SK-N-SH treated with all-trans-retinoic acid at 6 μM for 48 hours (cell line): ENCODE data around the gene PLPP2.

Experiments used
- ATAC-seq: fragments of 200-7000 bp; cut with Tn5 transposase; 3 replicates; pipeline ENCODE4 v1.9.1; 2020; ENCODE audit warnings: mild to moderate bottlenecking, moderate library complexity
- ARNTL ChIP-seq: fragments of 450-650 bp; formaldehyde crosslinking; IDR thresholded peaks from 2 replicates; pipeline ENCODE4 v1.5.0; 2020; ENCODE audit warnings: low read depth, mild to moderate bottlenecking, moderate library complexity, borderline replicate concordance
- BACH2 ChIP-seq: fragments of 250-450 bp; sonication (Bioruptor Pico); IDR thresholded peaks from 2 replicates; pipeline ENCODE4 v1.9.0; 2021; ENCODE audit warnings: mild to moderate bottlenecking, borderline replicate concordance
- CSDC2 ChIP-seq: fragments of 250-450 bp; sonication (Bioruptor Pico); IDR thresholded peaks from 2 replicates; pipeline ENCODE4 v1.5.0; 2020; ENCODE audit warnings: mild to moderate bottlenecking, moderate library complexity
- CSRNP3 ChIP-seq: fragments of 250-450 bp; sonication (Bioruptor Pico); IDR thresholded peaks from 2 replicates; pipeline ENCODE4 v1.5.1; 2021; ENCODE audit warnings: mild to moderate bottlenecking, moderate library complexity
- ESRRG ChIP-seq: fragments of 250-450 bp; sonication (Bioruptor Pico); IDR thresholded peaks from 2 replicates; pipeline ENCODE4 v1.6.1; 2021; ENCODE audit warnings: mild to moderate bottlenecking
- GLIS3 ChIP-seq: fragments of 250-450 bp; sonication (Bioruptor Pico); IDR thresholded peaks from 2 replicates; pipeline ENCODE4 v1.5.0; 2020; ENCODE audit warnings: mild to moderate bottlenecking, moderate library complexity
- ISL1 ChIP-seq: fragments of 250-450 bp; sonication (Bioruptor Pico); IDR thresholded peaks from 2 replicates; pipeline ENCODE4 v2.1.2; 2022; ENCODE audit warnings: mild to moderate bottlenecking, moderate library complexity
- OSR1 ChIP-seq: fragments of 250-450 bp; sonication (Bioruptor Pico); IDR thresholded peaks from 2 replicates; pipeline ENCODE4 v1.8.0; 2022; ENCODE audit warnings: moderate library complexity, mild to moderate bottlenecking, inconsistent platforms
- POU6F1 ChIP-seq: fragments of 250-450 bp; sonication (Bioruptor Pico); IDR thresholded peaks from 2 replicates; pipeline ENCODE4 v1.8.0; 2021; ENCODE audit warnings: low read depth, mild to moderate bottlenecking, moderate library complexity, borderline replicate concordance
- PPARA ChIP-seq: fragments of 250-450 bp; sonication (Bioruptor Pico); IDR thresholded peaks from 2 replicates; pipeline ENCODE4 v1.5.0; 2020; ENCODE audit warnings: mild to moderate bottlenecking, borderline replicate concordance
- RARB ChIP-seq: fragments of 250-450 bp; sonication (Bioruptor Pico); IDR thresholded peaks from 2 replicates; pipeline ENCODE4 v1.8.0; 2021; ENCODE audit warnings: mild to moderate bottlenecking, moderate library complexity
- SNAI2 ChIP-seq: fragments of 250-450 bp; sonication (Bioruptor Pico); IDR thresholded peaks from 2 replicates; pipeline ENCODE4 v1.5.0; 2020; ENCODE audit warnings: mild to moderate bottlenecking, moderate library complexity
- TCF4 ChIP-seq: fragments of 250-450 bp; sonication (Bioruptor Pico); IDR thresholded peaks from 2 replicates; pipeline ENCODE4 v1.8.0; 2021; ENCODE audit warnings: mild to moderate bottlenecking, moderate library complexity, borderline replicate concordance
- TOX ChIP-seq: fragments of 250-450 bp; sonication (Bioruptor Pico); IDR thresholded peaks from 2 replicates; pipeline ENCODE4 v1.8.0; 2021; ENCODE audit warnings: mild to moderate bottlenecking, moderate library complexity, borderline replicate concordance
- ZC3H10 ChIP-seq: fragments of 250-450 bp; sonication (Bioruptor Pico); IDR thresholded peaks from 2 replicates; pipeline ENCODE4 v1.5.1; 2021; ENCODE audit warnings: mild to moderate bottlenecking, moderate library complexity
- ZFP3 ChIP-seq: fragments of 250-450 bp; sonication (Bioruptor Pico); IDR thresholded peaks from 2 replicates; pipeline ENCODE4 v1.5.0; 2020; ENCODE audit warnings: mild to moderate bottlenecking, moderate library complexity
- ZFP30 ChIP-seq: fragments of 450-650 bp; formaldehyde crosslinking; IDR thresholded peaks from 2 replicates; pipeline ENCODE4 v1.5.0; 2022; ENCODE audit warnings: mild to moderate bottlenecking, moderate library complexity
- ZNF565 ChIP-seq: fragments of 450-650 bp; formaldehyde crosslinking; conservative IDR thresholded peaks from 2 replicates; pipeline ENCODE4 v1.5.0; 2020; ENCODE audit warnings: low read depth, mild to moderate bottlenecking, moderate library complexity
- ZNF70 ChIP-seq: fragments of 450-650 bp; formaldehyde crosslinking; IDR thresholded peaks from 2 replicates; pipeline ENCODE4 v1.5.0; 2020; ENCODE audit warnings: mild to moderate bottlenecking, moderate library complexity
- ZNF8 ChIP-seq: fragments of 450-650 bp; formaldehyde crosslinking; IDR thresholded peaks from 2 replicates; pipeline ENCODE4 v1.5.0; 2020; ENCODE audit warnings: mild to moderate bottlenecking, moderate library complexity
- TF ChIP-seq, protein P1 (sequence below): fragments of 250-450 bp; sonication (Bioruptor Pico); IDR thresholded peaks from 2 replicates; pipeline ENCODE4 v1.8.0; 2020; ENCODE audit warnings: mild to moderate bottlenecking, moderate library complexity, borderline replicate concordance
- TF ChIP-seq, protein P2 (sequence below): fragments of 250-450 bp; sonication (Bioruptor Pico); IDR thresholded peaks from 2 replicates; pipeline ENCODE4 v1.5.0; 2020; ENCODE audit warnings: mild to moderate bottlenecking, moderate library complexity
- TF ChIP-seq, protein P3 (sequence below): fragments of 250-450 bp; sonication (Bioruptor Pico); IDR thresholded peaks from 2 replicates; pipeline ENCODE4 v1.5.1; 2020; ENCODE audit warnings: low read depth, mild to moderate bottlenecking, moderate library complexity

PLPP2 gene

GRCh38 chr19:294341-294945, 3.2 kb upstream of the PLPP2 start:
- ATAC-seq = no peak
- TF ChIP-seq RARB (CRISPR knock-in tag) = no peak
- TF ChIP-seq ISL1 (CRISPR knock-in tag) = no peak
- TF ChIP-seq ZFP3 (CRISPR knock-in tag) = no peak
- no peak for TF ChIP-seq CSRNP3 (CRISPR knock-in tag)
- no peak for TF ChIP-seq TOX (CRISPR knock-in tag)
- no peak for TF ChIP-seq BACH2
- no peak for TF ChIP-seq ARNTL (CRISPR knock-in tag)
- no peak for TF ChIP-seq ZC3H10 (CRISPR knock-in tag)
- no peak for TF ChIP-seq POU6F1
- no peak for TF ChIP-seq GLIS3 (CRISPR knock-in tag)
- no peak for TF ChIP-seq ZNF70
- no peak for TF ChIP-seq OSR1 (CRISPR knock-in tag)
- TF ChIP-seq, protein P1, sequence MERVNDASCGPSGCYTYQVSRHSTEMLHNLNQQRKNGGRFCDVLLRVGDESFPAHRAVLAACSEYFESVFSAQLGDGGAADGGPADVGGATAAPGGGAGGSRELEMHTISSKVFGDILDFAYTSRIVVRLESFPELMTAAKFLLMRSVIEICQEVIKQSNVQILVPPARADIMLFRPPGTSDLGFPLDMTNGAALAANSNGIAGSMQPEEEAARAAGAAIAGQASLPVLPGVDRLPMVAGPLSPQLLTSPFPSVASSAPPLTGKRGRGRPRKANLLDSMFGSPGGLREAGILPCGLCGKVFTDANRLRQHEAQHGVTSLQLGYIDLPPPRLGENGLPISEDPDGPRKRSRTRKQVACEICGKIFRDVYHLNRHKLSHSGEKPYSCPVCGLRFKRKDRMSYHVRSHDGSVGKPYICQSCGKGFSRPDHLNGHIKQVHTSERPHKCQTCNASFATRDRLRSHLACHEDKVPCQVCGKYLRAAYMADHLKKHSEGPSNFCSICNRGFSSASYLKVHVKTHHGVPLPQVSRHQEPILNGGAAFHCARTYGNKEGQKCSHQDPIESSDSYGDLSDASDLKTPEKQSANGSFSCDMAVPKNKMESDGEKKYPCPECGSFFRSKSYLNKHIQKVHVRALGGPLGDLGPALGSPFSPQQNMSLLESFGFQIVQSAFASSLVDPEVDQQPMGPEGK = no peak
- TF ChIP-seq, protein P2, sequence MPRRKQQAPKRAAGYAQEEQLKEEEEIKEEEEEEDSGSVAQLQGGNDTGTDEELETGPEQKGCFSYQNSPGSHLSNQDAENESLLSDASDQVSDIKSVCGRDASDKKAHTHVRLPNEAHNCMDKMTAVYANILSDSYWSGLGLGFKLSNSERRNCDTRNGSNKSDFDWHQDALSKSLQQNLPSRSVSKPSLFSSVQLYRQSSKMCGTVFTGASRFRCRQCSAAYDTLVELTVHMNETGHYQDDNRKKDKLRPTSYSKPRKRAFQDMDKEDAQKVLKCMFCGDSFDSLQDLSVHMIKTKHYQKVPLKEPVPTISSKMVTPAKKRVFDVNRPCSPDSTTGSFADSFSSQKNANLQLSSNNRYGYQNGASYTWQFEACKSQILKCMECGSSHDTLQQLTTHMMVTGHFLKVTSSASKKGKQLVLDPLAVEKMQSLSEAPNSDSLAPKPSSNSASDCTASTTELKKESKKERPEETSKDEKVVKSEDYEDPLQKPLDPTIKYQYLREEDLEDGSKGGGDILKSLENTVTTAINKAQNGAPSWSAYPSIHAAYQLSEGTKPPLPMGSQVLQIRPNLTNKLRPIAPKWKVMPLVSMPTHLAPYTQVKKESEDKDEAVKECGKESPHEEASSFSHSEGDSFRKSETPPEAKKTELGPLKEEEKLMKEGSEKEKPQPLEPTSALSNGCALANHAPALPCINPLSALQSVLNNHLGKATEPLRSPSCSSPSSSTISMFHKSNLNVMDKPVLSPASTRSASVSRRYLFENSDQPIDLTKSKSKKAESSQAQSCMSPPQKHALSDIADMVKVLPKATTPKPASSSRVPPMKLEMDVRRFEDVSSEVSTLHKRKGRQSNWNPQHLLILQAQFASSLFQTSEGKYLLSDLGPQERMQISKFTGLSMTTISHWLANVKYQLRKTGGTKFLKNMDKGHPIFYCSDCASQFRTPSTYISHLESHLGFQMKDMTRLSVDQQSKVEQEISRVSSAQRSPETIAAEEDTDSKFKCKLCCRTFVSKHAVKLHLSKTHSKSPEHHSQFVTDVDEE (CRISPR knock-in tag) = no peak
- no peak for TF ChIP-seq ZNF565 (CRISPR knock-in tag)
- TF ChIP-seq PPARA (CRISPR knock-in tag) = no peak
- no peak for TF ChIP-seq ESRRG (CRISPR knock-in tag)
- no peak for TF ChIP-seq SNAI2
- no peak for TF ChIP-seq ZFP30 (CRISPR knock-in tag)

- ATAC-seq = no peak
- TF ChIP-seq CSDC2 (CRISPR knock-in tag) (no peak), ZFP30 (CRISPR knock-in tag) (no peak), ZC3H10 (CRISPR knock-in tag) (no peak), GLIS3 (CRISPR knock-in tag) (no peak), POU6F1 (no peak), ZNF565 (CRISPR knock-in tag) (no peak), ZNF8 (CRISPR knock-in tag) (no peak), RARB (CRISPR knock-in tag) (no peak), ARNTL (CRISPR knock-in tag) (no peak), TCF4 (CRISPR knock-in tag) (no peak), ESRRG (CRISPR knock-in tag) (no peak)
- TF ChIP-seq, protein P3, sequence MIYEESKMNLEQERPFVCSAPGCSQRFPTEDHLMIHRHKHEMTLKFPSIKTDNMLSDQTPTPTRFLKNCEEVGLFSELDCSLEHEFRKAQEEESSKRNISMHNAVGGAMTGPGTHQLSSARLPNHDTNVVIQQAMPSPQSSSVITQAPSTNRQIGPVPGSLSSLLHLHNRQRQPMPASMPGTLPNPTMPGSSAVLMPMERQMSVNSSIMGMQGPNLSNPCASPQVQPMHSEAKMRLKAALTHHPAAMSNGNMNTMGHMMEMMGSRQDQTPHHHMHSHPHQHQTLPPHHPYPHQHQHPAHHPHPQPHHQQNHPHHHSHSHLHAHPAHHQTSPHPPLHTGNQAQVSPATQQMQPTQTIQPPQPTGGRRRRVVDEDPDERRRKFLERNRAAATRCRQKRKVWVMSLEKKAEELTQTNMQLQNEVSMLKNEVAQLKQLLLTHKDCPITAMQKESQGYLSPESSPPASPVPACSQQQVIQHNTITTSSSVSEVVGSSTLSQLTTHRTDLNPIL (CRISPR knock-in tag) = no peak
- TF ChIP-seq, protein P1 = no peak
- TF ChIP-seq, protein P2 (CRISPR knock-in tag) = no peak
These were observed 2.4 kb upstream of the PLPP2 start for GRCh38 chr19:293436-294110.
